ENCODE results near the gene PLEKHD1.
"Not testable (repeated sequence)": the region's sequence is repeated elsewhere in the genome, so short reads cannot be mapped to it uniquely, and the experiment has no call there.

The PLEKHD1 gene

GRCh38 chr14:69483765-69484443 lies 624 bp upstream of the PLEKHD1 start:
- DNase-seq = peak; percentile 65

GRCh38 chr14:69485315-69485660 lies 760 bp downstream of the PLEKHD1 start:
- no peak for DNase-seq

- DNase-seq = no peak
These were observed 1.2 kb downstream of the PLEKHD1 start for GRCh38 chr14:69485701-69486100.

GRCh38 chr14:69487226-69487625 lies 2.7 kb downstream of the PLEKHD1 start:
- no peak for DNase-seq

GRCh38 chr14:69487771-69488170 lies 3.2 kb downstream of the PLEKHD1 start:
- no peak for DNase-seq

GRCh38 chr14:69489495-69489894 lies 5.0 kb downstream of the PLEKHD1 start:
- DNase-seq = no peak

GRCh38 chr14:69490219-69490918 lies 5.8 kb downstream of the PLEKHD1 start:
- no peak for DNase-seq

GRCh38 chr14:69491193-69491592 lies 6.7 kb downstream of the PLEKHD1 start:
- DNase-seq = no peak

GRCh38 chr14:69493038-69493437 lies 8.5 kb downstream of the PLEKHD1 start:
- DNase-seq = no peak

- DNase-seq = no peak
These were observed 9.3 kb downstream of the PLEKHD1 start for GRCh38 chr14:69493791-69494190.

GRCh38 chr14:69495341-69495921 lies 10.9 kb downstream of the PLEKHD1 start:
- DNase-seq = no peak

GRCh38 chr14:69497866-69498265 lies 13.3 kb downstream of the PLEKHD1 start:
- DNase-seq = not testable (repeated sequence)

- DNase-seq = not testable (repeated sequence)
These were observed 13.8 kb downstream of the PLEKHD1 start for GRCh38 chr14:69498286-69498685.

GRCh38 chr14:69499436-69499835 lies 14.9 kb downstream of the PLEKHD1 start:
- no peak for DNase-seq

- no peak for DNase-seq
These were observed 15.6 kb downstream of the PLEKHD1 start for GRCh38 chr14:69500096-69500495.

- DNase-seq = no peak
These were observed 16.2 kb downstream of the PLEKHD1 start for GRCh38 chr14:69500736-69501135.

GRCh38 chr14:69501423-69501838 lies 16.9 kb downstream of the PLEKHD1 start:
- peak; percentile 66 for DNase-seq

- DNase-seq = no peak
These were observed 20.2 kb downstream of the PLEKHD1 start for GRCh38 chr14:69504775-69505174.

- no peak for DNase-seq
These were observed 21.1 kb downstream of the PLEKHD1 start for GRCh38 chr14:69505338-69506240.

- DNase-seq = no peak
These were observed 21.7 kb downstream of the PLEKHD1 start for GRCh38 chr14:69506241-69506595.

GRCh38 chr14:69518289-69519101 lies 34.0 kb downstream of the PLEKHD1 start:
- no peak for DNase-seq

All from left hindlimb (tissue), 1 donor.